ENCODE data around the gene LRRC42.

The LRRC42 gene

GRCh38 chr1:53946252-53947171 lies at the start of gene LRRC42:
TSS of gene LRRC42 (plus strand) at chr1:53946350. CDS start at chr1:53952000, 5,650 bp downstream.
- DNase-seq = no peak

- no peak for DNase-seq
Observed at GRCh38 chr1:53896635-53897229, 49.4 kb upstream of the LRRC42 start.

GRCh38 chr1:53899206-53899628 lies 46.9 kb upstream of the LRRC42 start:
- no peak for DNase-seq

DNA sequence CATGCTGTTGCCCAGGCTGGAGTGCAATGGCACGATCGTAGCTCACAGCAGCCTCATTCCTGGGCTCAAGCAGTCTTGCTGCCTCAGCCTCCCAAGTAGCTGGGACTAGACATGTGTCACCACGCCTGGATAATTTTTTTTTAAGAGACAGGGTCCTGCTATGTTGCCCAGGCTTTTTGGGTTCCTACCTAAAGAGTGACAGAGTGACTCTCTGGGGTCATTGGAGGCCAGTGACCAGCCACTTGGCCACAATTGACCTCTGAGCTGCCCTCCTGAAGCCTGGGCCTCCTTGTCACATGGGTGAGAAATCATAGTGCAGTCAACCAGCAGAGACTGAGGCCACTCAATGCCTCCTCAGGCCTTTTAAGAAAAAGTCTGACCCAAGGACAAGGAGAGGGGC lies 46.4 kb upstream of the LRRC42 start:
- DNase-seq = no peak

DNA sequence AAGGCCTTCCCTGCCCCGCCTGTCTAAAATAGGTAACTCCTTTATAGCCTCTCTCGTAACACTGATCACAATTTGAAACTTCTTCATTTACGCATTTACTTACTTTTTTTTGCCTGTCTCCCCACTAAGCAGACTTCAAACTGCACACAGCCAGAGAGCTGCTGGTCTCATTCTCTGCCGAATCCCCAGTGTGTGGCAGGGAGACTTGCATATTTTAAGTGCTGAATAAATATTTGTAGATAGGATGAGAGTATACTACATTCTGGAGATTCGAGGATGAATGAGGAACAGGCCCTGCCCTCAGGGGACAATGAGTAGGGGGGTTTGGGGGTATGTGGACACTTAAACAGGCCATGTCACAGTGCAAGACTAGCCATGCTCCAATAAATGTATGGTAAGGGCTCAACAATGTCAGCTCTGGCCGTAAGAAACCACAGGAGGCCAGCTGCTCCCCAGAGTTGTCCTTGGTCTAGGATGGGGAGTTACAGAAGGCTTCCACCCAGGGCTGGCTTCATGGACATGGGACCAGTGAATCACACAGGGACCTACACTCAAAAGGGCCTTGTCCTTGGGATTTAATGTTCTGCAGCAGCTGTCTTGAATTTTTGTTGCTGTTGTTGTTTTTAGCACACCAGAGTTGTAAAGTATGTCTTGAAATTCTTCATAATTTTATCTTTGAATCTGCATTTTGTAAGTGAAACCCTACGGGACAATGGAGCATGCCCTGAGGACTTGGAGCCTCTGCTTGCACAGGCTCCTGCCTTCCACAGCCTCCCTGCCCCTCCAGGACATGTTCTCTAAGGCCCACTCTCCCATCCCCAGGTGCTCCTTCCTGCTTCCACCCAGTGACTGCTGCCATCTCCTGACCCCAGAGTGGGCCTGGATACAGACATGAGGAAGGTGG lies 43.7 kb upstream of the LRRC42 start:
- peak; percentile 25 for DNase-seq

DNA sequence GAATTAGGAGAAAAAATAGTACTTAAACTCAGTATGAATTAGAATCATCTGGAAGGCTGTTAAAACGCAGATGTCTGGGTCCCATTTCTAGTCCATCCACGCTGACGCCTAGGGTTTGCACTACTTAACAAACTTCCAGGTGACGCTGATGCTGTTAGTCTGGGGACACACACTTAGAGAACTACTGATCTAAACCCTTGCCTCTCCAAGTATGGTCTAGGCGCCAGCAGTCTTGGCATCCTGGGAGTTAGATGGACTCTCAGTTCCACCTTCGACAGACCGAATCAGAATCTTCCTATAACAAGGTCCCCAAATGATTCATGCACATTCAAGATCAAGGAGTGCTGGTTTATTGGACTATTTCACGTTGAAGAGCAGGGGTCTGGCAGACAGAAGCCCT lies 40.6 kb upstream of the LRRC42 start:
- DNase-seq = no peak

DNA sequence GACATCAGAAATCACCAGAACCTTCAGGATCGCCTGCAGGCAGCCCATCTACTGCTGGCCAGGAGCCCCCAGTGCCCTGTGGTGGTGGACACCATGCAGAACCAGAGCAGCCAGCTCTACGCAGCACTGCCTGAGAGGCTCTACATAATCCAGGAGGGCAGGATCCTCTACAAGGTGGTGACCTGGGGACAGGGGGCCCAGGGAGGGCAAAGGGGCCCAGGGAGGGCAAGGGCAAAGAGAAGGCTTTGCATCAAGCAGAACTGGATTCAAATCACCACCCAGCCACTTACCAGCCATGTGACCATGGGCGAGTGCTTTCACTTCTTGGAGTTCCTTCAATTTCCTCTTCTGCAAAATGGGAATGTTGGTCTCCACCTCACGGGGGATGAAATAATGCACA lies 40.0 kb upstream of the LRRC42 start:
- DNase-seq = no peak

GRCh38 chr1:53909946-53910345 lies 36.2 kb upstream of the LRRC42 start:
- DNase-seq = no peak

- no peak for DNase-seq
Observed at GRCh38 chr1:53911442-53911841, 34.7 kb upstream of the LRRC42 start.

DNA sequence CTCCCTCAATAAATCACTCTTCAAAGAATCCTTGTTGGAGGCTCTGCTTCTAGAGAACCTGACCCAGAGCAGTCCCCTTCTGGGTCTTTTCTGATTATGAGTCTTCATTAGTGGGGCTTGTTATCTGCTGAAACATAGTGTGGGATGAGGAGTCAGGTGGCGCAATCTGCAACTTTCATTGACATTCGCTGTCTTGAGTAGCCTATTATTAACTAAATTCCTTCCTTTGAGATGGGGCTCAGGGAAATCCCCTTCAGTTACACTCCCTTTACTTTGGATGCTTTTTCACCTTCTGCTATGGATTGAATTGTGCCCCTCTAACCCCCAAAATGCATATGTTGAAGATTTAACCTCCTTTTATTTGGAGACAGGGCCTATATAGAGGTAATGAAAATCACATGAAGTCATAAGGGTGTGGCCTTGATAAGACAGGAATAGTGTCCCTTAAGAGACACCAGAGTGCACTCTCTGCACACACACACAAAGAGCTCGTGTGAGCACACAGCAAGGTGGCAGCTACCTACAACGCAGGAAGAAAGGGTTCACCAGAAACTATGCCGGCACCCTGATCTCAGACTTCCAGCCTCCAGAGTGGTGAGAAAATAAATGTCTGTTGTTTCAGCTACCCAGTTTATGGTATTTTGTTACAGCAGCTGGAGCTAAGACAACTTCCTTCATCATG lies 32.7 kb upstream of the LRRC42 start:
- DNase-seq = no peak

GRCh38 chr1:53918343-53918742 lies 27.8 kb upstream of the LRRC42 start:
- no peak for DNase-seq

- no peak for DNase-seq
Observed at GRCh38 chr1:53919675-53920066, 26.5 kb upstream of the LRRC42 start.

GRCh38 chr1:53927376-53927881 lies 18.7 kb upstream of the LRRC42 start:
- no peak for DNase-seq

DNA sequence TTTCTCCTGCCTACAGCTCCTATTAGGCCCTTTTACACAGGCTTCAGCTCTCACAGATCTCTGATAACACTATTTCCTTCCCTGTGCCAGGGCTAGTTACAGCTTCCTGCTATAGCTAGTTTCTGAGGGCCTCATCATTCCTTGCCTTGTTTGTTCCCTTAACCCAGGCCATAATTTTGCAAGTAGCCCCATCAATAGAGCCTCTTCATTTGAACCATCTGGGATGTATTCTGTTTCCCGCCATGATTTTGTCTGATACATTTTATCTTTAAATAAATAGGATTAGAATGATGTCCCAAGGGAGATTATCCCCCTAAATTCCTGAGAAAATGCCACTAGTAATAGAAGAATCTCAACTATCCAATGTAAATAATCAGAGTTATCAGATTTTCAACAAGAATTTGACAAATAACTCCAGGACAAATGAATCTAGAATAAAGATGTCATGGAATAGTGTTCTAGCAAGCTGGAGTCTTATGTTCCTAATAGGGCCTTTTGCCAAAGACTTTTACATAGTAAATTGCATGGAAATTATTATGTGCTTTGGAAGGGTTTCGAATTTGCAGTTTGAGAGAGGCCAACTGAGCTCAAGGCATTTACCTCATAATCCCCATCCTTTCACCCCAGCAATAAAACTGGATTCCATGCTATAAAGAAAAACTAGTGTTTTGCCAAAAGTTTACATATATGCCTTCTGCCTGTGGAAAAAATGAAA lies 16.7 kb upstream of the LRRC42 start:
- DNase-seq = no peak

- no peak for DNase-seq
Observed at GRCh38 chr1:53930932-53931331, 15.2 kb upstream of the LRRC42 start.

DNA sequence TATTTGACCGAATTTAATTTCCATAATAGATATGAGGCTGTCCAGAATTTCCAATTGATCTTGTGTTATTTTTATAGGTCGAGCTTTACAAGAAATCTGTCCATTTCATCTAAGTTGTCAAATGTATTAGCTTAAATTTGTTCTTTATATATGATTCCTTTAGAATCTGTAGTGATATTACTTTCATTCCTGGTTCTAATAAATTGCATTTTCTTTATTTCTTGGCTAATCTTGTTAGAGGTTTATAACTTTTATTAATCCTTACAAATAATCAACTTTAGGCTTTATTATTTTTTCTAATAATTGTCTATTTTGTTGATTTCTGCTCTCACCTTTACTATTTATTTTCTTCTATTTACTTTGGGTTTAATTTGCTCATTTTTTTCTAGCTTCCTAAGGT lies 14.6 kb upstream of the LRRC42 start:
- DNase-seq = no peak

DNA sequence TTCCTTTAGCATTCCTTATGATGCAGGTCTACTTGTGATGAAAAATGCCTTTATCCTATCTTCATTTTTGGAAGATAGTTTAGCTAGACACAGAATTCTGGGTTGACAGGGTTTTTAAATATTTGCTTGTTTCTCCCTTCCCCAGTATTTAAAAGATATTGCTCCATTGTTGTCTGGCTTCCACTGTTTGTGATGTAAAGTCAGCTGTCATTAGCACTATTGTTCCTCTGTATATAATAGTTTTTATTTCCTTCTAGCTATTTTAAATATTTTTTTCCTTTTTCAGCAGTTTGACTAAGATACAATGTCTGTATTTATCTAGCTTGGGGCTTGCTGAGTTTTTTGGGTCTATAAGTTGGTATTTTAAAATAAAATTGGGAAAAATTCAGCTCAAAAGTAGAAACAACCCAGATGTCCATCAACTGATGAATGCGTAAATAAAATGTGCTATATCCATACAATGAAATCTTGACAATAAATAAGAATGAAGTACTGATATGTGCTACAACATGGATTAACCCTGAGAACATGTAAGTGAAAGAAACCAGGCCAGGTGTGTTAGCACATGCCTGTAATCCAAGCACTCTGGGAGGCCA lies 11.9 kb upstream of the LRRC42 start:
- DNase-seq = no peak

- DNase-seq = no peak
Observed at GRCh38 chr1:53936430-53936829, 9.7 kb upstream of the LRRC42 start.

GRCh38 chr1:53938136-53938830 lies 7.9 kb upstream of the LRRC42 start:
- DNase-seq = no peak

DNA sequence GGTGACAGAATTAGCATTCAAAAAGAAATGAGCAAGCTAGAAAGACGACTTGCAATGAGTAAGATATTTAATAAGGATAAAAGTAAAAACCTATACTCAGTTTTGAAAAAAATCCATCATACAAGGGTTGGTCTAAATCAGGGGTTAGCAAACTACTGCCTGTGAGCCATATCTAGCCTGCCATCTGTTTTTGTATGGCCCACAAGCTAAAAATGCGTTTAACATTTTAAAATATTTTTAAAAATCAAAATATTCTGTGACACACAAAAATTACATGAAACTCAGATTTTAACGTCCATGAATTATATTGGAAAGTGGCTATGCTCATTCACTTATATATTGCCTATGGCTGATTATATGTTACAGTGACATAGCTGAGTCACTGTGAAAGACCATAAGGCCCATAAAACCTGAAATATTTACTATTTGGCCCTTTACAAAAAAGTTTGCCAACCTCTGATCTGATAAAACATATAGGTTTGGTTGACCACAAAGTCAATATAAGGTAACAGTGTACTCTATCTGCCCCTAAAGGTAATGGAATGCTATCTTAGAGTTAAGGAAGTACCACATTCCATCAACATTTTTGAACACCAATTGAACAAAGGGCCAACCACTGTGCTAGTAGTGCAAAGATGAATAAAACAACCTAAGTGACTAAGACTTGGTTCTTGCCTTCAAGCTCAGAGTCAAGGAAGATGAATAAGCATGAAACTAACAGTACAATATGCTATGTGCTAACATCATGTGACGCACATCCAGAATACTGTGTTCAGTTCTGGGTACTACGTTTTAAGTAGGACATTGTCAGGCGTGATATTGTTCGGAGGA lies 3.8 kb upstream of the LRRC42 start:
- DNase-seq = no peak

All from NCI-H510A treated with DMSO at 0.1 percent for 48 hours (cell line).